Retinal pigment epithelial cell (primary cell): ENCODE data around the gene CDHR5.

Experiments used
- DNase-seq: peaks from one replicate; pipeline ENCODE4 v3.0.0-alpha.2; 2010; ENCODE audit warnings: low read depth
- H3K4me3 ChIP-seq: 2 replicates; pipeline ENCODE4 v1.5.1; 2011; ENCODE audit warnings: mild to moderate bottlenecking, low read length, control low read depth, moderate library complexity
- TF ChIP-seq, protein P1 (sequence below): conservative IDR thresholded peaks from 2 replicates; pipeline ENCODE4 v1.5.1; 2011; ENCODE audit warnings: low read depth, low read length, control low read depth, inconsistent platforms

Gene CDHR5

DNA sequence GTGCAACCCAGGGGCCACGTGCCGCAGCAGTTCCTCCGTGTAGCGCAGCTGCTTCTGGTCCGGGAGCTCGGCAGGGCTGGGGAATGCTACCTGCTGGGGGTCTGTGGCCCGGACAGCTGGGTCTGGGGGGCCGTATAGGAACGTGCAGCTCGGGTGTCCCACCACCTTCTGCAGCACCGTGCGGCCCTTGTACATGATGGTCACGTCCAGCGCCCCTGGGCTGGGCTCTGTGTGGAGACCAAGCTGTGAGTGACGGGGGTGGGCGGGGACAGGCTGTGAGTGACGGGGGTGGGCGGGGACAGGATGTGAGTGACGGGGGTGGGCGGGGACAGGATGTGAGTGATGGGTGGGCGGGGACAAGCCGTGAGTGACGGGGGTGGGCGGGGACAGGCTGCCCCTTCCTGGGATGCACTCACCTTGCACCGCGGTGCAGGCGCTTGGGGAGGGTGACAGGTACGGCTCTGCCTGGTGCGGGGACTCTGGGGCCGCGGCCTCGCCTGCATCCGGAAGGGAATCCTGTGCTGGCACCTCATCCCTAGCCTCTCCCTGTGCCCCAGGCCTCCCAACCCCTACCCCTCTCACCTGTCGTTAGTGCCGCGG is 11.3 kb downstream of the CDHR5 start:
- no peak overlapping the region for H3K4me3 ChIP-seq
- DNase-seq: no peak
- TF ChIP-seq, protein P1, sequence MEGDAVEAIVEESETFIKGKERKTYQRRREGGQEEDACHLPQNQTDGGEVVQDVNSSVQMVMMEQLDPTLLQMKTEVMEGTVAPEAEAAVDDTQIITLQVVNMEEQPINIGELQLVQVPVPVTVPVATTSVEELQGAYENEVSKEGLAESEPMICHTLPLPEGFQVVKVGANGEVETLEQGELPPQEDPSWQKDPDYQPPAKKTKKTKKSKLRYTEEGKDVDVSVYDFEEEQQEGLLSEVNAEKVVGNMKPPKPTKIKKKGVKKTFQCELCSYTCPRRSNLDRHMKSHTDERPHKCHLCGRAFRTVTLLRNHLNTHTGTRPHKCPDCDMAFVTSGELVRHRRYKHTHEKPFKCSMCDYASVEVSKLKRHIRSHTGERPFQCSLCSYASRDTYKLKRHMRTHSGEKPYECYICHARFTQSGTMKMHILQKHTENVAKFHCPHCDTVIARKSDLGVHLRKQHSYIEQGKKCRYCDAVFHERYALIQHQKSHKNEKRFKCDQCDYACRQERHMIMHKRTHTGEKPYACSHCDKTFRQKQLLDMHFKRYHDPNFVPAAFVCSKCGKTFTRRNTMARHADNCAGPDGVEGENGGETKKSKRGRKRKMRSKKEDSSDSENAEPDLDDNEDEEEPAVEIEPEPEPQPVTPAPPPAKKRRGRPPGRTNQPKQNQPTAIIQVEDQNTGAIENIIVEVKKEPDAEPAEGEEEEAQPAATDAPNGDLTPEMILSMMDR: no peak

DNA sequence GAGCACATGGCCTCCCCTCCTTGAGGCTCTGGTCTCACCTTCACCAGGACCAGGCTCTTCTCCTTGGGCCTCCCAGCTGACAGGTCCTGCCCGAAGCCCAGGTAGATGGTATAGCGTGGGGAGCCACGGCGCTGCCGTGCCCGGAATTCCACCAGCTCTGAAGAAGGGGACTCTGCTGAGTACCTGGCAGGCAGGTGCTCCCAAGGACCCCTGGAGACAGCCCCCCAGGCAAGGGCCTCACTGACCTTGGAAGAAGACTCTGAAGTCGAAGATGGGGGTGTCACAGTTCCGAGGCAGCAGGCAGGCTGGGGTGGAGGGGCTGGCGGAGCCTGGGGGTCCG is 11.8 kb downstream of the CDHR5 start:
- H3K4me3 ChIP-seq: no peak overlapping the region
- no peak for DNase-seq
- TF ChIP-seq, protein P1: no peak

DNA sequence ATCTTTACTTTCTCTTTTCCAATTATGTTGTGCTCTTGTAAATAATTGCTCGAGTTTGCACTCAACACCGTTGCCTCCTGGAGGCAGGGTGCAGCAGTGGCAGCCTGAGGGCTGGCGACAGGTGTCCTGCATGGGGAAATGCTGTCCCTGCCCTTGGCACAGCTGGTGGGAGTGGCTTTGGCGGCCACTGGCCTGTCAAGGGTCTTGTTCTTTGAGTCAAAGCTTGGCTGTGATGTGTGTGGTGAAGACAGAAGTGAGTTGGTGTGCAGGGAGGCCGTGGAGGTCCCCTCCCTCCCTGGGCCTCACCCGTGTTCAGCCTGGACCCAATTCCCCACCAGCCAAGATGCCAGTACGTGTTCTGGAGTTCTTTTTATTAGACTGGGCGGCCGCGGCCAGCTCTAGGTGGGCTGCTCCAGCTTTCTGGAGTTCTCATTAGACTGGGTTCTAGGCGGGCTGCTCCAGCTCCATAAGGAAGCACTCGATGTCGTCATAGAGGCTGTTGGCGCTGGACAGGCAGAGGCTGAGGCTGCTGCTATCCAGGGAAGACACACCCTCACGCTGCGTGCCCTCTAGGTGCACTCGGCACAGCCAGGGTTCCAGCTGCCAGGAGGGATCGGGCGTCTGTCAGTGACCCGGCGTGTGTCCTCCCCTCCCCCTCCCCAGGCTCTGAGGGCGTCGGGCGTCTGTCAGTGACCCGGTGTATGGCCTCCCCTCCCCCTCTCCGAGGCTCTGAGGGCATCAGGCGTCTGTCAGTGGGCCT is 12.4 kb downstream of the CDHR5 start:
- TF ChIP-seq, protein P1: peak; percentile 51
- DNase-seq: no peak

DNA sequence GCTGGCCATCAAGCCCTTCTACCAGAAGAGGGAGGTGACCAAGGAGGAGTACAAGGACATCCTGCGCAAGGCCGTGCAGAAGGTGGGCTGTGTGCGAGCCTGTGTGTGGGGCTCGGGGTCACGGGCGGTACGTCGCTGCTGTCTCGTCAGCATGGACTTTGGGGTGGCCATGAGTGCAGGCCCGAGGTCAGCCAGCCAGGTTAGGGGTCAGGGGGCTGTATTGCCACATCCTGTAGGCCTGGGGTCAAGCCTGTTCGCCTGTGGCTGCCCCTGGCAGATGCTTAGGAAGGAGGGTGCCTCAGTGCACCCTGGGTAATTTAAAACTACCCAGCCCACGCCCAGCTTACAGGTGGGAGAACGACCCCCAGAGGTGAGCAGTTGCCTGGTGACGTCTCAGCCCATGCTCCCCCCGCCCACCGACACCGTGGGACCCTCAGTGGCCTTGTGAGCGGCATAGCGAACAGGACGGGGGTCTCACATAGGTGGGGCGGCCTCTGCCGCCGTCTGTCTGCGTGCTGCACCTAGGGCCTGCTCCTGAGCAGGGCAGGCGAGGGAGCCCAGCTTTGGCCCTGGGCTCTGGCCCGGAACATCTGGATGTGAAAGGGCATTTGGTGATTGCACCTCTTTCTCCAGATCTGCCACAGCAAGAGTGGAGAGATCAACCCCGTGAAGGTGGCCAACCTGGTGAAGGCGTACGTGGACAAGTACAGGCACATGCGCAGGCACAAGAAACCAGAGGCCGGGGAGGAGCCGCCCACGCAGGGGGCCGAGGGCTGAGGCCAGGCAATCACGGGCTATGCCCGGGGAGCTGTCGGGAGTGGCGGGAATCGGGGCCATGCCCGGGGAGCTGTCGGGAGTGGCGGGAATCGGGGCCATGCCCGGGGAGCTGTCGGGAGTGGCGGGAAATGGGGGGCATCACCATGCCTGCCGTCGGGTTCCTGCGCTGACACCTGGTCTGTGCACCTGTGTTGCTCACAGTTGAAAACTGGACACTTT is 13.5 kb downstream of the CDHR5 start:
- DNase-seq: no peak
- no peak overlapping the region for H3K4me3 ChIP-seq
- TF ChIP-seq, protein P1: no peak

More for the DNA sequence above, 12.4 kb downstream of the CDHR5 start:
- no peak overlapping the region for H3K4me3 ChIP-seq

DNA sequence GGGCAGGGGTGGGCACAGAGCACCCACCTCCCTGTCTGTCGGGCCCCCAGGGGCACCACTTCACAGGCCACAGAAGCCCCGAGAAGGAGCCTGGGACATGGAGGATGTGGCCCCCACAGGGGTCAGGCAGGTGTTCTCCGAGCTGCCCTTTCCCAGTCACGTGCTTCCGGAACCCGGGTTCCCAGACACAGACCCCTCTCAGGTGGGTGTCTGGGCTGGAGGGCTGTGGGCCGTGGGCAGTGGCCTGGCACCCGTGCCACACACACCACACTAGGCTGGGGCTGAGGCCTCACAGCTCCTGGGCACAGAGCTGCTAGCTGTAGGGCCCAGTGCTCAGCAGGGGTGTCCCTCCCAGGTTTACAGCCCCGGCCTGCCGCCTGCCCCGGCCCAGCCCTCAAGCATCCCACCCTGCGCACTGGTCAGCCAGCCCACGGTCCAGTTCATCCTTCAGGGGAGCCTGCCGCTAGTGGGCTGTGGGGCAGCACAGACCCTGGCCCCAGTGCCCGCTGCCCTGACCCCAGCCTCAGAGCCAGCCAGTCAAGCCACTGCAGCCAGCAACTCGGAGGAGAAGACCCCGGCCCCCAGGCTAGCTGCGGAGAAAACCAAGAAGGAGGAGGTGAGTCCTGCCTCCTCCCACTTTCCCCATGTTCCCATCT is 14.5 kb downstream of the CDHR5 start:
- TF ChIP-seq, protein P1: no peak
- DNase-seq: no peak
- H3K4me3 ChIP-seq: no peak overlapping the region

DNA sequence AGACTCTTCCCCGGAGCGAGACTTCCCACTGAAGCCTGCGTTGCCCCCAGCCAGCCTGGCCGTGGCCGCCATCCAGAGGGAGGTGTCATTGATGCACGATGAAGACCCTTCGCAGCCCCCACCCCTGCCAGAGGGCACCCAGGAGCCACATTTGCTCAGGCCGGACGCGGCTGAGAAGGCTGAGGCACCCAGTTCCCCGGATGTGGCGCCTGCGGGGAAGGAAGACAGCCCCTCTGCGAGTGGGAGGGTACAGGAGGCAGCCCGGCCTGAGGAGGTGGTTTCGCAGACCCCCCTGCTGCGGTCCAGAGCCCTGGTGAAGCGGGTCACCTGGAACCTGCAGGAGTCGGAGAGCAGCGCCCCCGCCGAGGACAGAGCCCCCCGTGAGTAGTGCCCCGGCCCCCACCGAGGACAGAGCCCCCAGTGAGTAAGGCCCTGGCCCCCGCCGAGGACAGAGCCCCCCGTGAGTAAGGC is 15.4 kb downstream of the CDHR5 start:
- DNase-seq: no peak
- H3K4me3 ChIP-seq: no peak overlapping the region
- TF ChIP-seq, protein P1: no peak
